K562 (cell line): Measurements from ENCODE around the gene EVI5L. TPM values are rescaled to one million over a fixed set of nuclear protein-coding genes. Genes with fewer than 3 reads are reported as not detected.

ENCODE experiments used
- ATAC-seq: fragments of 200-7000 bp; cut with Tn5 transposase; 3 replicates; pipeline ENCODE4 v1.9.1; 2020; ENCODE audit warnings: moderate library complexity
- BruUV-seq: library from RNA; stranded (reverse); fragments of 400-500 nt; replicated peaks from 2 replicates; lab custom pipeline; 2021; lab: Mats Ljungman, UMichigan
- CTCF ChIA-PET: fragments of 300-600 bp; formaldehyde crosslinking; extraction: SDS; loops from one replicate; lab custom pipeline; 2021; ENCODE audit warnings: low intra/inter-chr PET ratio; lab: Yijun Ruan, JAX
- POLR2A ChIA-PET: fragments of 300-600, 350-650 bp; sonication (Branson Sonifier 250); formaldehyde crosslinking; extraction: SDS; loops from one replicate; lab custom pipeline; 2021; ENCODE audit warnings: antibody characterized with exemption, inconsistent platforms; lab: Yijun Ruan, JAX
- DNase-seq, 4 experiments: peaks; one replicate each; pipeline versions ENCODE4 v3.0.0 to v3.0.0-alpha.2; 2011 to 2018; ENCODE audit warnings: low spot score in 3 of 4, mixed read lengths in 3 of 4; ENCODE audit errors: extremely low read depth in 1 of 4
- FAIRE-seq: peaks from 2 replicates; lab custom pipeline; 2011; peaks lifted over from hg19 to GRCh38; lab: Jason Lieb, UNC
- H2AFZ ChIP-seq: 2 replicates; pipeline ENCODE4 v1.6.0; 2011; ENCODE audit warnings: low read depth, low read length, control low read depth, inconsistent platforms
- H3K27ac ChIP-seq: fragments of 200-600 bp; 3 replicates; pipeline ENCODE4 v1.8.0; 2011; ENCODE audit warnings: low read depth, mild to moderate bottlenecking, control low read depth, inconsistent platforms, low read length, moderate library complexity, mixed read lengths; ENCODE audit errors: extremely low read depth
- H3K27me3 ChIP-seq, 2 experiments: fragments of 300-600 bp in 1 of 2; 2 replicates in 1 of 2; 3 replicates in 1 of 2; pipeline versions ENCODE4 v1.6.0 to v1.8.0; 2011; ENCODE audit warnings: inconsistent platforms in 2 of 2, low read length in 2 of 2, mild to moderate bottlenecking in 1 of 2, mixed read lengths in 1 of 2, moderate library complexity in 1 of 2; ENCODE audit not compliant: control insufficient read depth in 2 of 2, insufficient read depth in 2 of 2
- H3K36me3 ChIP-seq: fragments of 300-600 bp; 3 replicates; pipeline ENCODE4 v1.8.0; 2011; ENCODE audit warnings: mild to moderate bottlenecking, low read length, inconsistent platforms; ENCODE audit not compliant: control insufficient read depth, insufficient read depth
- H3K4me1 ChIP-seq, 2 experiments: fragments of 200-600 bp in 1 of 2; replicated peaks in 1 of 2; 2 replicates in 1 of 2; 3 replicates in 1 of 2; pipeline versions ENCODE4 v1.5.1 to v1.8.0; 2011; ENCODE audit warnings: inconsistent platforms in 2 of 2, low read length in 2 of 2, mild to moderate bottlenecking in 1 of 2, mixed read lengths in 1 of 2, moderate library complexity in 1 of 2; ENCODE audit not compliant: control insufficient read depth in 2 of 2, insufficient read depth in 2 of 2
- H3K4me2 ChIP-seq: 2 replicates; pipeline ENCODE4 v1.6.1; 2011; ENCODE audit warnings: low read length, control low read depth, inconsistent platforms, mixed read lengths; ENCODE audit not compliant: insufficient read depth
- H3K4me3 ChIP-seq: fragments of 200-600 bp; sonication (generic), shearing (Covaris generic); 2 replicates; pipeline ENCODE4 v1.5.1; 2016; ENCODE audit warnings: control low read depth, inconsistent platforms
- H3K79me2 ChIP-seq: fragments of 200-600 bp; 3 replicates; pipeline ENCODE4 v1.8.0; 2011; ENCODE audit warnings: low read length, inconsistent platforms; ENCODE audit not compliant: control insufficient read depth, insufficient read depth
- H3K9ac ChIP-seq, 2 experiments: 2 replicates each; pipeline versions ENCODE4 v1.6.0 to v1.6.1; 2011; ENCODE audit warnings: low read depth in 2 of 2, low read length in 2 of 2, control low read depth in 1 of 2, inconsistent platforms in 1 of 2, mild to moderate bottlenecking in 1 of 2, mixed read lengths in 1 of 2; ENCODE audit not compliant: insufficient read depth in 1 of 2
- H3K9me1 ChIP-seq: one replicate; pipeline ENCODE4 v1.6.0; 2011; ENCODE audit warnings: inconsistent platforms, mild to moderate bottlenecking, low read length, moderate library complexity; ENCODE audit not compliant: control insufficient read depth, insufficient read depth
- H3K9me3 ChIP-seq: replicated peaks from 2 replicates; pipeline ENCODE4 v1.5.1; 2011; ENCODE audit warnings: low read depth, low read length, inconsistent platforms; ENCODE audit not compliant: control insufficient read depth, insufficient read depth
- H4K20me1 ChIP-seq: replicated peaks from 2 replicates; pipeline ENCODE4 v1.6.1; 2011; ENCODE audit warnings: low read length, inconsistent platforms, mixed read lengths; ENCODE audit not compliant: control insufficient read depth, insufficient read depth
- BRD9 ChIP-seq: fragments of 450-650 bp; IDR thresholded peaks from 2 replicates; pipeline ENCODE4 v1.6.1; 2018; ENCODE audit warnings: low read depth; ENCODE audit not compliant: partially characterized antibody
- DEAF1 ChIP-seq: fragments of 450-650 bp; formaldehyde crosslinking; IDR thresholded peaks from 2 replicates; pipeline ENCODE4 v1.4.0; 2020; ENCODE audit warnings: mild to moderate bottlenecking, moderate library complexity
- ELF1 ChIP-seq: fragments of 200-800 bp; sonication (Bioruptor generic); IDR thresholded peaks from 2 replicates; pipeline ENCODE4 v1.6.1; 2016; ENCODE audit warnings: missing genetic modification characterization, missing compliant biosample characterization
- ETS2 ChIP-seq: IDR thresholded peaks from 2 replicates; pipeline ENCODE4 v1.6.1; 2016; ENCODE audit warnings: borderline replicate concordance, missing genetic modification characterization, mild to moderate bottlenecking, moderate library complexity, missing compliant biosample characterization; ENCODE audit not compliant: poor library complexity, severe bottlenecking
- FOXA3 ChIP-seq, 2 experiments: fragments of 450-650 bp in 1 of 2; sonication (generic) in 1 of 2; formaldehyde crosslinking; IDR thresholded peaks in 1 of 2; conservative IDR thresholded peaks in 1 of 2; 2 replicates each; pipeline versions ENCODE4 v1.4.0 to v1.8.0; 2020 to 2022; ENCODE audit warnings: mild to moderate bottlenecking in 2 of 2, missing genetic modification reagents in 1 of 2
- FOXK2 ChIP-seq, 2 experiments: fragments of 450-650 bp; IDR thresholded peaks in 1 of 2; conservative IDR thresholded peaks in 1 of 2; 2 replicates each; pipeline ENCODE4 v1.6.1; 2016; ENCODE audit warnings: low read depth in 2 of 2, mild to moderate bottlenecking in 1 of 2
- HMGN3 ChIP-seq: IDR thresholded peaks from 2 replicates; pipeline ENCODE4 v1.6.1; 2011; ENCODE audit warnings: borderline replicate concordance, low read depth, mild to moderate bottlenecking, mixed read lengths, low read length; ENCODE audit not compliant: insufficient read length; ENCODE audit errors: extremely low read depth
- MEIS2 ChIP-seq: fragments of 450-650 bp; IDR thresholded peaks from 2 replicates; pipeline ENCODE4 v1.6.1; 2014; ENCODE audit warnings: mild to moderate bottlenecking; ENCODE audit not compliant: partially characterized antibody
- RBM22 ChIP-seq: fragments of 200-400 bp; formaldehyde crosslinking; IDR thresholded peaks from 2 replicates; pipeline ENCODE4 v1.6.1; 2018; ENCODE audit warnings: low read length, low read depth; ENCODE audit not compliant: poor library complexity, severe bottlenecking
- RBM39 ChIP-seq: fragments of 200-400 bp; formaldehyde crosslinking; optimal IDR thresholded peaks from 2 replicates; pipeline ENCODE3; 2018; ENCODE audit warnings: low read depth, low read length
- SIN3A ChIP-seq, 2 experiments: fragments of 150-350 bp in 1 of 2; IDR thresholded peaks; 2 replicates each; pipeline ENCODE4 v1.6.1; 2011 to 2016; ENCODE audit warnings: borderline replicate concordance in 2 of 2, low read depth in 2 of 2, low read length in 2 of 2, mild to moderate bottlenecking in 2 of 2, moderate library complexity in 2 of 2; ENCODE audit not compliant: control insufficient read depth in 1 of 2
- SIRT6 ChIP-seq: IDR thresholded peaks from one replicate; pipeline ENCODE4 v1.6.1; 2012; ENCODE audit warnings: low read depth, mild to moderate bottlenecking, control low read depth, inconsistent platforms, low read length, moderate library complexity
- SMARCA5 ChIP-seq: fragments of 450-650 bp; IDR thresholded peaks from 2 replicates; pipeline ENCODE4 v1.6.1; 2016
- SP1 ChIP-seq: sonication (generic); formaldehyde crosslinking; IDR thresholded peaks from 2 replicates; pipeline ENCODE4 v1.8.1; 2022; ENCODE audit warnings: mild to moderate bottlenecking, missing genetic modification reagents
- SREBF1 ChIP-seq: fragments of 150-350 bp; IDR thresholded peaks from 2 replicates; pipeline ENCODE4 v1.6.1; 2014; ENCODE audit warnings: antibody characterized with exemption, low read depth, low read length, borderline replicate concordance
- TAL1 ChIP-seq: fragments of 450-650 bp; IDR thresholded peaks from 2 replicates; pipeline ENCODE4 v1.6.1; 2016; ENCODE audit warnings: mild to moderate bottlenecking
- ZNF449 ChIP-seq: fragments of 250-450 bp; sonication (Bioruptor Pico); IDR thresholded peaks from 2 replicates; pipeline ENCODE4 v1.8.0; 2022; ENCODE audit warnings: moderate library complexity, mild to moderate bottlenecking, inconsistent platforms
- whole genome bisulfite sequencing: fragments of 100-300 bp; shearing (Covaris generic); methylation state at CpG from one replicate; pipeline ENCODE4 v1.1.6; 2016; ENCODE audit warnings: low coverage, mixed read lengths; ENCODE audit not compliant: insufficient coverage; ENCODE audit errors: missing lambda C conversion rate; 5-methylcytosine and 5-hydroxymethylcytosine counted together
- in situ Hi-C: fragments of 300-500 bp; cut with MboI; formaldehyde crosslinking; loops from 4 replicates; pipeline ENCODE4 v1.15.0; 2018; ENCODE audit warnings: inconsistent platforms, mixed read lengths
- intact Hi-C: fragments of 100-400 bp; cut with micrococcal nuclease; formaldehyde crosslinking; loops from 2 replicates; pipeline ENCODE4 v1.14.2; 2022
- polyA plus RNA-seq, 8 experiments: library from polyadenylated mRNA; depleted of rRNA in 4 of 8; stranded (reverse) in 5 of 8; unstranded in 3 of 8; fragments of >200 nt; fragmentation: Nextera tagmentation in 2 of 8; fragmentation: Illumina TruSeq in 1 of 8; extraction: Ambion mirVana in 2 of 8; extraction: Trizol in 1 of 8; gene quantifications; 2 replicates each; pipeline versions ENCODE4 v1.2.1 to v1.2.3, GENCODE V29; 2011 to 2014; ENCODE audit warnings: inconsistent platforms in 1 of 8, missing spikeins in 1 of 8
- total RNA-seq, 7 experiments: library from RNA; depleted of rRNA in 6 of 7; stranded (reverse); fragments of >200 nt in 6 of 7; fragmentation: Illumina TruSeq in 2 of 7; extraction: Trizol in 2 of 7; gene quantifications; 2 replicates each; pipeline versions ENCODE4 v1.2.1 to v1.2.3, GENCODE V29; 2011 to 2021; ENCODE audit warnings: low replicate concordance in 1 of 7

EVI5L gene
- total and polyA plus RNA-seq, 9 of the 15 experiments (the other 6 are each of a cell fraction or from before 2014, with no cell fraction given) = 0.69 to 1.8 (median 1.2) TPM; not detected in 2

- Histone ChIP-seq H3K36me3 (no peaks in the 10 kb centered on the region), H4K20me1 (peaks cover 13% of the 10 kb centered on the region), H2AFZ (peak overlapping the region; percentile 98), H3K9me3 (no peaks in the 10 kb centered on the region), H3K9ac (peak overlapping the region; percentile 47 to 84), H3K9me1 (no peaks in the 10 kb centered on the region), H3K4me1 (peaks cover 10 to 78% of the 10 kb centered on the region in 2 experiments; a peak in 4 of 5 replicates), H3K27ac (peak overlapping the region; percentile 81), H3K4me2 (peak overlapping the region; percentile 97), H3K4me3 (peak overlapping the region; percentile 45), H3K27me3 (no peaks in the 10 kb centered on the region; a peak in 1 of 5 replicates), H3K79me2 (no peaks in the 10 kb centered on the region)
- no peak for FAIRE-seq
- ChIA-PET CTCF (interaction anchor here (0.7 to 1.0 kb wide), 2 partner anchors 31 to 303 kb away, joined by 3 read pairs; no protein-coding TSS in a partner anchor), POLR2A (interaction anchor here (0.5 to 1.2 kb wide), 6 partner anchors 10 to 73 kb away, joined by 3 to 5 read pairs (median 4); partner anchors contain the start of gene MAP2K7)
- DNase-seq = peak; percentile 75 to 97 (median 84)
- WGBS = 0% methylated on average over 26 of the region's 33 CpGs
- intact Hi-C loops (loop anchor here (2.0 to 5.0 kb wide), 2 partner anchors 31 to 51 kb away; partner anchors contain the start of genes MAP2K7 and SNAPC2), in situ Hi-C loops (no loop called here)
- no TSS peak for BruUV-seq
- ATAC-seq = peak; percentile 52
- TF ChIP-seq BRD9 (no peak), RBM39 (no peak), ZNF449 (CRISPR knock-in tag) (no peak), SP1 (CRISPR knock-in tag) (peak; percentile 90), DEAF1 (CRISPR knock-in tag) (no peak), FOXA3 (CRISPR knock-in tag; conservative IDR thresholded peaks at IDR 0.05 in 1 of 2, IDR thresholded peaks at IDR 0.05 in 1 of 2) (0 out of 4 replicates have a peak, but pooled peaks of 1 of the 2 experiments have one; percentile 53), SMARCA5 (peak; percentile 94), FOXK2 (conservative IDR thresholded peaks at IDR 0.05 in 1 of 2, IDR thresholded peaks at IDR 0.05 in 1 of 2; ENCODE audit: low read depth in 2 of 2) (peak in 1 of 2 experiments; percentile 47; a peak in 1 of 4 replicates), ELF1 (tag) (no peak), SIRT6 (no peak), RBM22 (no peak), HMGN3 (peak; percentile 20), ETS2 (tag) (no peak), TAL1 (0 out of 2 replicates have a peak, but pooled peaks have one; percentile 1), MEIS2 (no peak), SIN3A (IDR thresholded peaks at IDR 0.05; ENCODE audit: borderline replicate concordance in 2 of 2, control insufficient read depth in 1 of 2, low read depth in 2 of 2, low read length in 2 of 2) (peak in 1 of 2 experiments; percentile 93; a peak in 1 of 4 replicates), SREBF1 (no peak)
Observed at GRCh38 chr19:7871437-7872305, 41.7 kb downstream of the EVI5L start.
